Measurements from ENCODE around the gene PMPCA.

GRCh38 chr9:136438548-136439480 is 28.4 kb downstream of the PMPCA start:
- TF ChIP-seq CTCF (IDR thresholded peaks at IDR 0.05) (no peak), POLR2A (IDR thresholded peaks at IDR 0.05) (no peak)

Measured in esophagus squamous epithelium (tissue), 4 donors.